Measurements from ENCODE around the gene BLMH.
"Not testable (repeated sequence)": the region's sequence is repeated elsewhere in the genome, so short reads cannot be mapped to it uniquely, and the experiment has no call there.

The BLMH gene

GRCh38 chr17:30234964-30235363 is 56.8 kb downstream of the BLMH start:
- Histone ChIP-seq H3K9ac (ENCODE audit: low read depth, low read length) (no peak overlapping the region), H3K4me3 (ENCODE audit: low read depth, low read length) (peak overlapping the region; percentile 61), H3K27me3 (ENCODE audit: control insufficient read depth, insufficient read depth, low read length) (peaks cover 68% of the 10 kb centered on the region), H3K9me3 (ENCODE audit: control insufficient read depth, insufficient read depth, low read length) (no peaks in the 10 kb centered on the region), H3K4me1 (ENCODE audit: control insufficient read depth, insufficient read depth, low read length) (peaks cover 3% of the 10 kb centered on the region), H3K36me3 (ENCODE audit: control insufficient read depth, insufficient read depth, low read length) (no peaks in the 10 kb centered on the region)

- H3K27me3 ChIP-seq (ENCODE audit: control insufficient read depth, insufficient read depth, low read length), result peaks cover 68% of the 10 kb centered on the region
Observed at GRCh38 chr17:30234296-30234695, 57.4 kb downstream of the BLMH start.

GRCh38 chr17:30232824-30233427 is 58.8 kb downstream of the BLMH start:
- H3K4me1 ChIP-seq (ENCODE audit: control insufficient read depth, insufficient read depth, low read length), result peaks cover 3% of the 10 kb centered on the region
- H3K9me3 ChIP-seq (ENCODE audit: control insufficient read depth, insufficient read depth, low read length), result no peaks in the 10 kb centered on the region
- no peaks in the 10 kb centered on the region for H3K36me3 ChIP-seq (ENCODE audit: control insufficient read depth, insufficient read depth, low read length)
- peaks cover 57% of the 10 kb centered on the region for H3K27me3 ChIP-seq (ENCODE audit: control insufficient read depth, insufficient read depth, low read length)
- H3K9ac ChIP-seq (ENCODE audit: low read depth, low read length), result no peak overlapping the region
- H3K4me3 ChIP-seq (ENCODE audit: low read depth, low read length), result no peak overlapping the region

More at GRCh38 chr17:30234296-30234695, 57.4 kb downstream of the BLMH start:
- H3K9me3 ChIP-seq (ENCODE audit: control insufficient read depth, insufficient read depth, low read length), result no peaks in the 10 kb centered on the region
- H3K4me3 ChIP-seq (ENCODE audit: low read depth, low read length), result no peak overlapping the region
- no peak overlapping the region for H3K9ac ChIP-seq (ENCODE audit: low read depth, low read length)
- peaks cover 3% of the 10 kb centered on the region for H3K4me1 ChIP-seq (ENCODE audit: control insufficient read depth, insufficient read depth, low read length)
- H3K36me3 ChIP-seq (ENCODE audit: control insufficient read depth, insufficient read depth, low read length), result no peaks in the 10 kb centered on the region

- H3K36me3 ChIP-seq (ENCODE audit: control insufficient read depth, insufficient read depth, low read length), result no peaks in the 10 kb centered on the region
- H3K4me1 ChIP-seq (ENCODE audit: control insufficient read depth, insufficient read depth, low read length), result no peaks in the 10 kb centered on the region
- no peak overlapping the region for H3K9ac ChIP-seq (ENCODE audit: low read depth, low read length)
- peaks cover 50% of the 10 kb centered on the region for H3K27me3 ChIP-seq (ENCODE audit: control insufficient read depth, insufficient read depth, low read length)
- H3K4me3 ChIP-seq (ENCODE audit: low read depth, low read length), result no peak overlapping the region
- H3K9me3 ChIP-seq (ENCODE audit: control insufficient read depth, insufficient read depth, low read length), result no peaks in the 10 kb centered on the region
Observed at GRCh38 chr17:30232015-30232823, 59.5 kb downstream of the BLMH start.

DNA sequence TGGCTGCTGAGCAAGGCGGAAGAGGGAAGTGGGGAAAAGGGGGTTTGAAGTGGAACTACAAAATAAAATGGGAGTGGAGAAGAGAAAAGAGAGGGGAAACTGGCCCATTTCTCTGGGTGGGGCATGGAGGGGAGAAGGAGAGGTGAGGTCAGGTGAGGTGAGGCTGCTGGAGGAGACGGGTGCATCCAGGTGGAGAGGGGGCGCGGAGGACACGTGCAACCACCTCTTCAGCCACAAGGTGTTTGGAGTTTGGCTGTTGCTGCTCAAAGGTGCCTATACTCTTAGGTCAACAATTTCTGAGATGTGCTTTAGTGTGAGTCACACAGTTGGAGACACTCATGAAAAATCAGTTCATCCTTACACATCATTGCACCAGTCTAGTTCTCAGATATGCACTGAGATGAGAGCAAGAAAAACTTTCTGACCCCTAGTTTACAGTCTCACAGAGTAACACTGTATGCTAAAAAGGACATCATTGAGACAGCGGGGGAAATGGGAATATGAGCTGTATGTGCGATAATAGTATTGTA is 61.1 kb downstream of the BLMH start:
- no peak overlapping the region for H3K4me3 ChIP-seq (ENCODE audit: low read depth, low read length)
- no peaks in the 10 kb centered on the region for H3K36me3 ChIP-seq (ENCODE audit: control insufficient read depth, insufficient read depth, low read length)
- H3K27me3 ChIP-seq (ENCODE audit: control insufficient read depth, insufficient read depth, low read length), result peaks cover 38% of the 10 kb centered on the region
- no peak overlapping the region for H3K9ac ChIP-seq (ENCODE audit: low read depth, low read length)
- no peaks in the 10 kb centered on the region for H3K9me3 ChIP-seq (ENCODE audit: control insufficient read depth, insufficient read depth, low read length)
- H3K4me1 ChIP-seq (ENCODE audit: control insufficient read depth, insufficient read depth, low read length), result no peaks in the 10 kb centered on the region

- H3K9me3 ChIP-seq (ENCODE audit: control insufficient read depth, insufficient read depth, low read length); H3K4me1 ChIP-seq (ENCODE audit: control insufficient read depth, insufficient read depth, low read length); H3K9ac ChIP-seq (ENCODE audit: low read depth, low read length): not testable (repeated sequence)
Observed at GRCh38 chr17:30230009-30230408, 61.7 kb downstream of the BLMH start.

DNA sequence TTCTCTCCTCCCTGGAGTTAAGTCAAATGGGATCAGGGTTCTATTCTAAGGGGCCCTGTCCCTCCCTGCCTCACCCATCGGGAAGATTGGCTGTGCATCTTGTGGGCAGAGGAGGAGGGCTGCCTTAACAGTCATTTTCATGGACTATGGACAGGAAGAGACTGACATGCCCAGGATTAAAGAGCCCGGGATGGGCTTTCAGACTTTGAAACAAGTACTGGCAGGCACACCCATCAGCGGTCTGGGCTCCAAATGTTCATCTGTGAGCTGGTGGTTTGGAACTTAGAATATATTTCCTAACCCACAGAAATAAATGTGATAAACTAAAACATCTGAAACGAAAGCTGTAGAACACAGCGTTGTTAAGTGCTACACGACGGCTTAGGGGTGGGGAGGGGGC is 62.7 kb downstream of the BLMH start:
- H3K36me3 ChIP-seq (ENCODE audit: control insufficient read depth, insufficient read depth, low read length), result no peaks in the 10 kb centered on the region
- H3K9me3 ChIP-seq (ENCODE audit: control insufficient read depth, insufficient read depth, low read length), result no peaks in the 10 kb centered on the region
- H3K4me1 ChIP-seq (ENCODE audit: control insufficient read depth, insufficient read depth, low read length), result no peaks in the 10 kb centered on the region
- H3K4me3 ChIP-seq (ENCODE audit: low read depth, low read length), result no peak overlapping the region
- H3K27me3 ChIP-seq (ENCODE audit: control insufficient read depth, insufficient read depth, low read length), result peaks cover 21% of the 10 kb centered on the region
- H3K9ac ChIP-seq (ENCODE audit: low read depth, low read length), result no peak overlapping the region

More at GRCh38 chr17:30230009-30230408, 61.7 kb downstream of the BLMH start:
- H3K36me3 ChIP-seq (ENCODE audit: control insufficient read depth, insufficient read depth, low read length); H3K4me3 ChIP-seq (ENCODE audit: low read depth, low read length): not testable (repeated sequence)
- peaks cover 31% of the 10 kb centered on the region for H3K27me3 ChIP-seq (ENCODE audit: control insufficient read depth, insufficient read depth, low read length)

DNA sequence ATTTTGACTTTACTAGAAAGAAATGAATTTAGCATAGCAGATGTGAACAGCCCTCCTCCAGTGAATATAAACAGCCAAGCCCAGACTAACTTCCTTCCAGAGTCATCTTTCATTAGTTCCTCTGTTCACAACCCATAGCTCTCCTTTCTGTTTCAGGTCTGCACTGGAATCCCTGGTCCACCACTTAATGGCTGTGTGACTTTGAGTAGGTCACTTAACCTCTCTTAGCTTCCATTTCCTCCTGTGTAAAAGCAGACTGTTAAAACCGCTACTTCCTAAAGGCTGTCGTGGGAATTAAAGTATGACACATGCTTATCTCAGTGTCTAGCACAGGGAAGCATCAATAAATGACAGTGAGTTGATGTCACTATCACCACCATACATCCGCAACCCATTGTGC is 63.7 kb downstream of the BLMH start:
- no peak overlapping the region for H3K9ac ChIP-seq (ENCODE audit: low read depth, low read length)
- H3K36me3 ChIP-seq (ENCODE audit: control insufficient read depth, insufficient read depth, low read length), result no peaks in the 10 kb centered on the region
- H3K4me3 ChIP-seq (ENCODE audit: low read depth, low read length), result no peak overlapping the region
- peaks cover 11% of the 10 kb centered on the region for H3K27me3 ChIP-seq (ENCODE audit: control insufficient read depth, insufficient read depth, low read length)
- no peaks in the 10 kb centered on the region for H3K9me3 ChIP-seq (ENCODE audit: control insufficient read depth, insufficient read depth, low read length)
- H3K4me1 ChIP-seq (ENCODE audit: control insufficient read depth, insufficient read depth, low read length), result no peaks in the 10 kb centered on the region

DNA sequence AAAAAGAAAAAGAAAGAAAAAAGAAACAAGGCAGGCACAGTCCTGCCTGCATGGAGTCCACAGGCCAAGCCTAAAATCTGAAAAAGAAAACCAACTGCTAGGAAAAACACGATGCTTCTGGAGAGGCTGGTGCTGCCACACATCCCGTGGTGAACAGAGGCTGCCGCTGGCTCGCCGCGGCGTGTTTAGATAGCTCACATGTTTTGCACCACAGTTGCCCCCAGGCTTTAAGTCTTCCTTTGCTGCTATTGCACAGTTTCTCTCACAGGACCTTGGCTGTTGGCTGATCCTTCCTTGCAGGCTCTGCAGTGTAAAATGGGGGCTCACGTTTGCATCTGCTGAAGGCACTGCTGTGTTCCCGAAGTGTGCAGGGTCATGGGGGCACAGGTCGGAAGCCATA is 64.9 kb downstream of the BLMH start:
- H3K27me3 ChIP-seq (ENCODE audit: control insufficient read depth, insufficient read depth, low read length), result peaks cover 2% of the 10 kb centered on the region
- no peaks in the 10 kb centered on the region for H3K36me3 ChIP-seq (ENCODE audit: control insufficient read depth, insufficient read depth, low read length)
- H3K4me3 ChIP-seq (ENCODE audit: low read depth, low read length), result no peak overlapping the region
- no peaks in the 10 kb centered on the region for H3K9me3 ChIP-seq (ENCODE audit: control insufficient read depth, insufficient read depth, low read length)
- no peaks in the 10 kb centered on the region for H3K4me1 ChIP-seq (ENCODE audit: control insufficient read depth, insufficient read depth, low read length)
- no peak overlapping the region for H3K9ac ChIP-seq (ENCODE audit: low read depth, low read length)

GRCh38 chr17:30225919-30226553 is 65.7 kb downstream of the BLMH start:
- Histone ChIP-seq H3K36me3 (ENCODE audit: control insufficient read depth, insufficient read depth, low read length) (no peaks in the 10 kb centered on the region), H3K27me3 (ENCODE audit: control insufficient read depth, insufficient read depth, low read length) (peaks cover 2% of the 10 kb centered on the region), H3K9me3 (ENCODE audit: control insufficient read depth, insufficient read depth, low read length) (no peaks in the 10 kb centered on the region), H3K9ac (ENCODE audit: low read depth, low read length) (no peak overlapping the region), H3K4me3 (ENCODE audit: low read depth, low read length) (no peak overlapping the region), H3K4me1 (ENCODE audit: control insufficient read depth, insufficient read depth, low read length) (no peaks in the 10 kb centered on the region)

DNA sequence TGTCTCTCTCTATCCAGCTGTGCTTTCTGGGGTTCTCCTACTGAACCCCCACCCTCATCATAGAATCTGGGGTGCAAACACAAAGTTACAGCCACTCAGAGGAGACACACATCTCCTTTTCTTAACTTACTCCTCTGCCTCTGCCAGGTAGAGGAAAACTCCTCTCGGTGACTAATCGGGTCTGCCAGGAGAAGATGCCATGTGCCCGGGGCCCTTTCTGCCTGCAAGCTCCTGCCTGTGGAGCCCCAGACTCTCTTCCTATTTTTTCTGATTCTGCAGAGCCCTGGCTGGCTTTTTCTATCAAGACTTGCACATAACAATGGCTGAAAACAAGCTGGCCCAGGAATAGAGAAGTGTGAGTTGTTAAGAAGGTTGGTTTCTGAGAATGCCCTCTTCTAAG is 66.6 kb downstream of the BLMH start:
- Histone ChIP-seq H3K4me1 (ENCODE audit: control insufficient read depth, insufficient read depth, low read length) (no peaks in the 10 kb centered on the region), H3K36me3 (ENCODE audit: control insufficient read depth, insufficient read depth, low read length) (no peaks in the 10 kb centered on the region), H3K4me3 (ENCODE audit: low read depth, low read length) (no peak overlapping the region), H3K27me3 (ENCODE audit: control insufficient read depth, insufficient read depth, low read length) (peaks cover 2% of the 10 kb centered on the region), H3K9me3 (ENCODE audit: control insufficient read depth, insufficient read depth, low read length) (no peaks in the 10 kb centered on the region), H3K9ac (ENCODE audit: low read depth, low read length) (no peak overlapping the region)
